ENCODE measurements around the gene ANXA2. TPM values are rescaled to one million over a fixed set of nuclear protein-coding genes. Genes with fewer than 3 reads are reported as not detected.
"Not testable (repeated sequence)": the region's sequence is repeated elsewhere in the genome, so short reads cannot be mapped to it uniquely, and the experiment has no call there.

The ANXA2 gene
- polyA plus RNA-seq, 1 donor (not counting 4 experiments of a cell fraction or from before 2014, with no cell fraction given), result 11,017 TPM

DNA sequence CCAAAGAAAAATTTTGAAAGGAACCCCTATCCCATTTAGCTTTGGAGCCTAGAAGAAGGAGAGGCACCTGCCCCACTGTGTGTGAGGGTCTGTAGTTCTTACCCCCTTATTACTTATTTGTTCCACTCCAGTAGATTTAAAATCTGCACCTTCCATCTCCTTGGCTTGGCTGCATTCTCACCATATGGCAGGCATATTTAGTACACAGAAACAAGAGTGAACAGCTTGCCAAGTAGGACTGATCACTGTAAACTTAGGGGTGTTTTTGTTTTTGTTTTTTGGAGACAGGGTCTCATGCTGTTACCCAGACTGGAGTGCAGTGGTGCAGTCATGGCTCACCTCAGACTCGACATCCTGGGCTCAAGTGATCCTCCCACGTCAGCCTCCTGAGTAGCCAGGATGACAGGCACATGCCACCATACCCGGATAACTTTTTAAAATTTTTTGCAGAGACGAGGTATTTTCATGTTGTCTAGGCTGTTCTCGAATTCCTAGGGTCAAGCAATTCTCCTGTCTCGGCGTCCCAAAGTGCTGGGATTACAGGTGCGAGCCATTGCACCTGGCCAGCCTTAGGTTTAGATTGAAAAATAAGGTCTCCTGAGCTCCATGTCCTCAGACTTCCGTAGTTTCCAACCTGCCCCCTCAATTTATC, 14.1 kb upstream of the ANXA2 start:
- H3K79me2 ChIP-seq (ENCODE audit: control insufficient read depth, insufficient read depth, low read length), result no peaks in the 10 kb centered on the region
- H3K4me3 ChIP-seq (ENCODE audit: control insufficient read depth in 2 of 3, extremely low read depth in 1 of 3, insufficient read depth in 2 of 3, low read depth in 1 of 3, low read length in 3 of 3), result no peak overlapping the region
- DNase-seq (ENCODE audit: low read depth, low spot score), result no peak
- no peak overlapping the region for H3K4me2 ChIP-seq (ENCODE audit: control insufficient read depth, extremely low read depth, insufficient read depth, low read depth, low read length)
- TF ChIP-seq, protein P1, sequence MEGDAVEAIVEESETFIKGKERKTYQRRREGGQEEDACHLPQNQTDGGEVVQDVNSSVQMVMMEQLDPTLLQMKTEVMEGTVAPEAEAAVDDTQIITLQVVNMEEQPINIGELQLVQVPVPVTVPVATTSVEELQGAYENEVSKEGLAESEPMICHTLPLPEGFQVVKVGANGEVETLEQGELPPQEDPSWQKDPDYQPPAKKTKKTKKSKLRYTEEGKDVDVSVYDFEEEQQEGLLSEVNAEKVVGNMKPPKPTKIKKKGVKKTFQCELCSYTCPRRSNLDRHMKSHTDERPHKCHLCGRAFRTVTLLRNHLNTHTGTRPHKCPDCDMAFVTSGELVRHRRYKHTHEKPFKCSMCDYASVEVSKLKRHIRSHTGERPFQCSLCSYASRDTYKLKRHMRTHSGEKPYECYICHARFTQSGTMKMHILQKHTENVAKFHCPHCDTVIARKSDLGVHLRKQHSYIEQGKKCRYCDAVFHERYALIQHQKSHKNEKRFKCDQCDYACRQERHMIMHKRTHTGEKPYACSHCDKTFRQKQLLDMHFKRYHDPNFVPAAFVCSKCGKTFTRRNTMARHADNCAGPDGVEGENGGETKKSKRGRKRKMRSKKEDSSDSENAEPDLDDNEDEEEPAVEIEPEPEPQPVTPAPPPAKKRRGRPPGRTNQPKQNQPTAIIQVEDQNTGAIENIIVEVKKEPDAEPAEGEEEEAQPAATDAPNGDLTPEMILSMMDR (optimal IDR thresholded peaks at IDR 0.05 in 1 of 3, IDR thresholded peaks at IDR 0.05 in 1 of 3, conservative IDR thresholded peaks at IDR 0.05 in 1 of 3; ENCODE audit: extremely low read depth in 1 of 3, insufficient read depth in 2 of 3, low read length in 3 of 3), result no peak
- TF ChIP-seq EZH2 (IDR thresholded peaks at IDR 0.05; ENCODE audit: low read length), result no peak
- dilution Hi-C loops (cut with MboI; ENCODE audit: extremely low pct_ligation_motif_present, low sequenced_read_pairs), result no loop called here
- H3K9me3 ChIP-seq (ENCODE audit: control insufficient read depth, low read depth, low read length), result no peaks in the 10 kb centered on the region
- no peak overlapping the region for H3K9ac ChIP-seq (ENCODE audit: control insufficient read depth, extremely low read depth, insufficient read depth, low read length)
- H2AFZ ChIP-seq (ENCODE audit: control insufficient read depth, low read length), result no peak overlapping the region
- FAIRE-seq, result no peak
- H3K27me3 ChIP-seq (ENCODE audit: control insufficient read depth, extremely low read depth, insufficient read depth, low read length), result no peaks in the 10 kb centered on the region
- H3K27ac ChIP-seq (ENCODE audit: control insufficient read depth, insufficient read depth, low read length), result no peak overlapping the region
- H3K36me3 ChIP-seq (ENCODE audit: control insufficient read depth in 2 of 2, extremely low read depth in 1 of 2, insufficient read depth in 2 of 2, low read length in 2 of 2), result no peaks in the 10 kb centered on the region
- no peaks in the 10 kb centered on the region for H3K9me1 ChIP-seq (ENCODE audit: control insufficient read depth, extremely low read depth, insufficient read depth, low read length)
- H4K20me1 ChIP-seq (ENCODE audit: control insufficient read depth, extremely low read depth, insufficient read depth, low read length), result no peaks in the 10 kb centered on the region
- peaks cover 39% of the 10 kb centered on the region for H3K4me1 ChIP-seq (ENCODE audit: control insufficient read depth, extremely low read depth, insufficient read depth, low read length)

GRCh38 chr15:60410350-60410749, 12.6 kb upstream of the ANXA2 start:
- H3K79me2 ChIP-seq (ENCODE audit: control insufficient read depth, insufficient read depth, low read length); H3K36me3 ChIP-seq (ENCODE audit: control insufficient read depth in 2 of 2, extremely low read depth in 1 of 2, insufficient read depth in 2 of 2, low read length in 2 of 2); H3K9me1 ChIP-seq (ENCODE audit: control insufficient read depth, extremely low read depth, insufficient read depth, low read length); dilution Hi-C loops (cut with MboI; ENCODE audit: extremely low pct_ligation_motif_present, low sequenced_read_pairs); H3K27ac ChIP-seq (ENCODE audit: control insufficient read depth, insufficient read depth, low read length); H3K9me3 ChIP-seq (ENCODE audit: control insufficient read depth, low read depth, low read length); H4K20me1 ChIP-seq (ENCODE audit: control insufficient read depth, extremely low read depth, insufficient read depth, low read length); H3K9ac ChIP-seq (ENCODE audit: control insufficient read depth, extremely low read depth, insufficient read depth, low read length); DNase-seq (ENCODE audit: low read depth, low spot score); FAIRE-seq; H3K4me2 ChIP-seq (ENCODE audit: control insufficient read depth, extremely low read depth, insufficient read depth, low read depth, low read length); H3K4me3 ChIP-seq (ENCODE audit: control insufficient read depth in 2 of 3, extremely low read depth in 1 of 3, insufficient read depth in 2 of 3, low read depth in 1 of 3, low read length in 3 of 3); H3K27me3 ChIP-seq (ENCODE audit: control insufficient read depth, extremely low read depth, insufficient read depth, low read length); H2AFZ ChIP-seq (ENCODE audit: control insufficient read depth, low read length): not testable (repeated sequence)
- peaks cover 45% of the 10 kb centered on the region for H3K4me1 ChIP-seq (ENCODE audit: control insufficient read depth, extremely low read depth, insufficient read depth, low read length)
